Chondrocyte (in vitro differentiated cells): ENCODE measurements around the gene DKC1. TPM values are rescaled to one million over a fixed set of nuclear protein-coding genes. Genes with fewer than 3 reads are reported as not detected.

ENCODE experiments used
- DNase-seq: peaks from one replicate; pipeline ENCODE4 v3.0.0; 2021; ENCODE audit warnings: mixed read lengths, low spot score
- H3K27ac Mint-ChIP-seq: one replicate; pipeline ENCODE4 v1.8.0; 2021; ENCODE audit warnings: mild to moderate bottlenecking, moderate library complexity, mixed read lengths; ENCODE audit not compliant: unreplicated experiment
- H3K27me3 Mint-ChIP-seq: 2 replicates; pipeline ENCODE4 v1.8.0; 2021; ENCODE audit warnings: low read depth, mixed read lengths
- H3K36me3 Mint-ChIP-seq: 2 replicates; pipeline ENCODE4 v1.8.0; 2021; ENCODE audit warnings: low read depth, mixed read lengths
- H3K4me1 Mint-ChIP-seq: 2 replicates; pipeline ENCODE4 v1.8.0; 2021; ENCODE audit warnings: low read depth, mild to moderate bottlenecking, mixed read lengths
- H3K4me3 Mint-ChIP-seq: one replicate; pipeline ENCODE4 v1.8.0; 2021; ENCODE audit warnings: mild to moderate bottlenecking, moderate library complexity, mixed read lengths; ENCODE audit not compliant: unreplicated experiment
- H3K9me3 Mint-ChIP-seq: 2 replicates; pipeline ENCODE4 v1.8.0; 2021; ENCODE audit warnings: low read depth, mixed read lengths
- CTCF ChIP-seq: fragments of 200-600 bp; sonication (generic); IDR thresholded peaks from 2 replicates; pipeline ENCODE4 v1.5.0; 2021; ENCODE audit warnings: antibody characterized with exemption, mild to moderate bottlenecking, moderate library complexity
- total RNA-seq: library from RNA; stranded (reverse); gene quantifications from 3 replicates; pipeline ENCODE4 v1.2.1, GENCODE V29; 2021

DKC1 gene
- total RNA-seq, 1 donor from 2014 or later: 31.1 TPM

GRCh38 chrX:154800478-154801210 is 38.0 kb downstream of the DKC1 start:
- H3K4me3 Mint-ChIP-seq: no peak overlapping the region
- no peaks in the 10 kb centered on the region for H3K36me3 Mint-ChIP-seq
- H3K9me3 Mint-ChIP-seq: peaks cover 10% of the 10 kb centered on the region

GRCh38 chrX:154802947-154803346 is 40.3 kb downstream of the DKC1 start:
- peaks cover 32% of the 10 kb centered on the region for H3K4me1 Mint-ChIP-seq
- no peak for DNase-seq
- no peak overlapping the region for H3K27ac Mint-ChIP-seq
- no peaks in the 10 kb centered on the region for H3K27me3 Mint-ChIP-seq
- peaks cover 28% of the 10 kb centered on the region for H3K9me3 Mint-ChIP-seq
- no peaks in the 10 kb centered on the region for H3K36me3 Mint-ChIP-seq
- H3K4me3 Mint-ChIP-seq: no peak overlapping the region
- TF ChIP-seq CTCF: no peak

More at GRCh38 chrX:154800478-154801210, 38.0 kb downstream of the DKC1 start:
- Mint-ChIP-seq H3K27ac (no peak overlapping the region), H3K4me1 (peaks cover 36% of the 10 kb centered on the region), H3K27me3 (no peaks in the 10 kb centered on the region)
- no peak for TF ChIP-seq CTCF
- DNase-seq: no peak

- Mint-ChIP-seq H3K27me3 (no peaks in the 10 kb centered on the region), H3K36me3 (no peaks in the 10 kb centered on the region), H3K9me3 (peaks cover 36% of the 10 kb centered on the region), H3K27ac (no peak overlapping the region), H3K4me1 (peaks cover 23% of the 10 kb centered on the region), H3K4me3 (peak overlapping the region; percentile 87)
- DNase-seq: no peak
- no peak for TF ChIP-seq CTCF
These were observed 41.7 kb downstream of the DKC1 start for GRCh38 chrX:154804261-154804956.

GRCh38 chrX:154804957-154805695 is 42.5 kb downstream of the DKC1 start, which contains the start of gene MPP1:
Gene MPP1 (minus strand): TSS chrX:154805485. CDS start chrX:154805373, 112 bp downstream.
- no peaks in the 10 kb centered on the region for H3K27me3 Mint-ChIP-seq
- peak within 1 kb of the TSS; percentile 88 for H3K27ac Mint-ChIP-seq
- no peak for DNase-seq
- no peak for TF ChIP-seq CTCF
- H3K36me3 Mint-ChIP-seq: no peaks in the 10 kb centered on the region
- peaks cover 16% of the 10 kb centered on the region for H3K4me1 Mint-ChIP-seq
- H3K9me3 Mint-ChIP-seq: peaks cover 33% of the 10 kb centered on the region
- H3K4me3 Mint-ChIP-seq: peak within 1 kb of the TSS; percentile 87

GRCh38 chrX:154805696-154806091 is 43.0 kb downstream of the DKC1 start:
- peak overlapping the region; percentile 88 for H3K27ac Mint-ChIP-seq
- peaks cover 33% of the 10 kb centered on the region for H3K9me3 Mint-ChIP-seq
- no peak for TF ChIP-seq CTCF

More at GRCh38 chrX:154805696-154806091, 43.0 kb downstream of the DKC1 start:
- Mint-ChIP-seq H3K4me1 (peaks cover 14% of the 10 kb centered on the region), H3K36me3 (no peaks in the 10 kb centered on the region), H3K4me3 (peak overlapping the region; percentile 87), H3K27me3 (no peaks in the 10 kb centered on the region)
- no peak for DNase-seq
